Measurements from ENCODE around the gene GPR132. TPM values are rescaled to one million over a fixed set of nuclear protein-coding genes. Genes with fewer than 3 reads are reported as not detected.

GPR132 gene
- total and polyA plus RNA-seq, 10 of the 15 experiments (the other 5 are each of a cell fraction or from before 2014, with no cell fraction given): 1.9 to 49.3 (median 20.4) TPM

DNA sequence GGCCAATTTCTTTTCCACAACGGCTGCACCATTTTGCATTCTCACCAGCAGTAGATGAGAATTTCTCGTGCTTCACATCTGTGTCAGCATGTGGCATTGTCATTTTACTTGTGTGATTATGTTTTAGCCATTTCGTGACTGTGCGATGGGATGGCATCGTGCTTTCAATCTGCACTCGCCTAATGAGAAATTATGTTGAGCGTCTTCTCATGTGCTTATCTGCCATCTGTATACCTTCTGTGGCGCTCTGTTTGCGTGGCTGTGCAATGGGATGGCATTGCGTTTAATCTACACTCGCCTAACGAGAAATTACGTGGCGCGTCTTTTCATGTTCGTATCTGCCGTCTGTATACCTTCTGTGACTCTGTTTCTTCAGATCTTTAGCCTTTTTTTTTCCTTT is 14.9 kb upstream of the GPR132 start:
- TF ChIP-seq, protein P1, sequence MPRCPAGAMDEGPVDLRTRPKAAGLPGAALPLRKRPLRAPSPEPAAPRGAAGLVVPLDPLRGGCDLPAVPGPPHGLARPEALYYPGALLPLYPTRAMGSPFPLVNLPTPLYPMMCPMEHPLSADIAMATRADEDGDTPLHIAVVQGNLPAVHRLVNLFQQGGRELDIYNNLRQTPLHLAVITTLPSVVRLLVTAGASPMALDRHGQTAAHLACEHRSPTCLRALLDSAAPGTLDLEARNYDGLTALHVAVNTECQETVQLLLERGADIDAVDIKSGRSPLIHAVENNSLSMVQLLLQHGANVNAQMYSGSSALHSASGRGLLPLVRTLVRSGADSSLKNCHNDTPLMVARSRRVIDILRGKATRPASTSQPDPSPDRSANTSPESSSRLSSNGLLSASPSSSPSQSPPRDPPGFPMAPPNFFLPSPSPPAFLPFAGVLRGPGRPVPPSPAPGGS (IDR thresholded peaks at IDR 0.05; ENCODE audit: borderline replicate concordance, insufficient read depth, low read depth, low read length, poor library complexity, severe bottlenecking): peak; percentile 75
- TF ChIP-seq, protein P2, sequence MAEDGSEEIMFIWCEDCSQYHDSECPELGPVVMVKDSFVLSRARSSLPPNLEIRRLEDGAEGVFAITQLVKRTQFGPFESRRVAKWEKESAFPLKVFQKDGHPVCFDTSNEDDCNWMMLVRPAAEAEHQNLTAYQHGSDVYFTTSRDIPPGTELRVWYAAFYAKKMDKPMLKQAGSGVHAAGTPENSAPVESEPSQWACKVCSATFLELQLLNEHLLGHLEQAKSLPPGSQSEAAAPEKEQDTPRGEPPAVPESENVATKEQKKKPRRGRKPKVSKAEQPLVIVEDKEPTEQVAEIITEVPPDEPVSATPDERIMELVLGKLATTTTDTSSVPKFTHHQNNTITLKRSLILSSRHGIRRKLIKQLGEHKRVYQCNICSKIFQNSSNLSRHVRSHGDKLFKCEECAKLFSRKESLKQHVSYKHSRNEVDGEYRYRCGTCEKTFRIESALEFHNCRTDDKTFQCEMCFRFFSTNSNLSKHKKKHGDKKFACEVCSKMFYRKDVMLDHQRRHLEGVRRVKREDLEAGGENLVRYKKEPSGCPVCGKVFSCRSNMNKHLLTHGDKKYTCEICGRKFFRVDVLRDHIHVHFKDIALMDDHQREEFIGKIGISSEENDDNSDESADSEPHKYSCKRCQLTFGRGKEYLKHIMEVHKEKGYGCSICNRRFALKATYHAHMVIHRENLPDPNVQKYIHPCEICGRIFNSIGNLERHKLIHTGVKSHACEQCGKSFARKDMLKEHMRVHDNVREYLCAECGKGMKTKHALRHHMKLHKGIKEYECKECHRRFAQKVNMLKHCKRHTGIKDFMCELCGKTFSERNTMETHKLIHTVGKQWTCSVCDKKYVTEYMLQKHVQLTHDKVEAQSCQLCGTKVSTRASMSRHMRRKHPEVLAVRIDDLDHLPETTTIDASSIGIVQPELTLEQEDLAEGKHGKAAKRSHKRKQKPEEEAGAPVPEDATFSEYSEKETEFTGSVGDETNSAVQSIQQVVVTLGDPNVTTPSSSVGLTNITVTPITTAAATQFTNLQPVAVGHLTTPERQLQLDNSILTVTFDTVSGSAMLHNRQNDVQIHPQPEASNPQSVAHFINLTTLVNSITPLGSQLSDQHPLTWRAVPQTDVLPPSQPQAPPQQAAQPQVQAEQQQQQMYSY (CRISPR knock-in tag; IDR thresholded peaks at IDR 0.05): no peak
- TF ChIP-seq, protein P3, sequence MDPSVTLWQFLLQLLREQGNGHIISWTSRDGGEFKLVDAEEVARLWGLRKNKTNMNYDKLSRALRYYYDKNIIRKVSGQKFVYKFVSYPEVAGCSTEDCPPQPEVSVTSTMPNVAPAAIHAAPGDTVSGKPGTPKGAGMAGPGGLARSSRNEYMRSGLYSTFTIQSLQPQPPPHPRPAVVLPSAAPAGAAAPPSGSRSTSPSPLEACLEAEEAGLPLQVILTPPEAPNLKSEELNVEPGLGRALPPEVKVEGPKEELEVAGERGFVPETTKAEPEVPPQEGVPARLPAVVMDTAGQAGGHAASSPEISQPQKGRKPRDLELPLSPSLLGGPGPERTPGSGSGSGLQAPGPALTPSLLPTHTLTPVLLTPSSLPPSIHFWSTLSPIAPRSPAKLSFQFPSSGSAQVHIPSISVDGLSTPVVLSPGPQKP (IDR thresholded peaks at IDR 0.05; ENCODE audit: low read depth, low read length): no peak
- TF ChIP-seq GABPA (IDR thresholded peaks at IDR 0.05; ENCODE audit: low read depth) (no peak), CBX5 (IDR thresholded peaks at IDR 0.05; ENCODE audit: low read depth) (no peak), SMARCA5 (IDR thresholded peaks at IDR 0.05) (no peak), TCF7 (IDR thresholded peaks at IDR 0.05; ENCODE audit: borderline replicate concordance) (no peak), ZBED1 (IDR thresholded peaks at IDR 0.05; ENCODE audit: borderline replicate concordance) (no peak), STAT3 (IDR thresholded peaks at IDR 0.05; ENCODE audit: low read depth, low read length) (no peak), IRF4 (IDR thresholded peaks at IDR 0.05; ENCODE audit: low read depth, low read length) (no peak)
- TF ChIP-seq, protein P4, sequence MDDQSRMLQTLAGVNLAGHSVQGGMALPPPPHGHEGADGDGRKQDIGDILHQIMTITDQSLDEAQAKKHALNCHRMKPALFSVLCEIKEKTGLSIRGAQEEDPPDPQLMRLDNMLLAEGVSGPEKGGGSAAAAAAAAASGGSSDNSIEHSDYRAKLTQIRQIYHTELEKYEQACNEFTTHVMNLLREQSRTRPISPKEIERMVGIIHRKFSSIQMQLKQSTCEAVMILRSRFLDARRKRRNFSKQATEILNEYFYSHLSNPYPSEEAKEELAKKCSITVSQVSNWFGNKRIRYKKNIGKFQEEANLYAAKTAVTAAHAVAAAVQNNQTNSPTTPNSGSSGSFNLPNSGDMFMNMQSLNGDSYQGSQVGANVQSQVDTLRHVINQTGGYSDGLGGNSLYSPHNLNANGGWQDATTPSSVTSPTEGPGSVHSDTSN (IDR thresholded peaks at IDR 0.05; ENCODE audit: insufficient replicate concordance, low read depth, low read length): peak; percentile 28
- TF ChIP-seq, protein P5, sequence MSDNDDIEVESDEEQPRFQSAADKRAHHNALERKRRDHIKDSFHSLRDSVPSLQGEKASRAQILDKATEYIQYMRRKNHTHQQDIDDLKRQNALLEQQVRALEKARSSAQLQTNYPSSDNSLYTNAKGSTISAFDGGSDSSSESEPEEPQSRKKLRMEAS (IDR thresholded peaks at IDR 0.05; ENCODE audit: low read depth, low read length): no peak
- TF ChIP-seq, protein P6, sequence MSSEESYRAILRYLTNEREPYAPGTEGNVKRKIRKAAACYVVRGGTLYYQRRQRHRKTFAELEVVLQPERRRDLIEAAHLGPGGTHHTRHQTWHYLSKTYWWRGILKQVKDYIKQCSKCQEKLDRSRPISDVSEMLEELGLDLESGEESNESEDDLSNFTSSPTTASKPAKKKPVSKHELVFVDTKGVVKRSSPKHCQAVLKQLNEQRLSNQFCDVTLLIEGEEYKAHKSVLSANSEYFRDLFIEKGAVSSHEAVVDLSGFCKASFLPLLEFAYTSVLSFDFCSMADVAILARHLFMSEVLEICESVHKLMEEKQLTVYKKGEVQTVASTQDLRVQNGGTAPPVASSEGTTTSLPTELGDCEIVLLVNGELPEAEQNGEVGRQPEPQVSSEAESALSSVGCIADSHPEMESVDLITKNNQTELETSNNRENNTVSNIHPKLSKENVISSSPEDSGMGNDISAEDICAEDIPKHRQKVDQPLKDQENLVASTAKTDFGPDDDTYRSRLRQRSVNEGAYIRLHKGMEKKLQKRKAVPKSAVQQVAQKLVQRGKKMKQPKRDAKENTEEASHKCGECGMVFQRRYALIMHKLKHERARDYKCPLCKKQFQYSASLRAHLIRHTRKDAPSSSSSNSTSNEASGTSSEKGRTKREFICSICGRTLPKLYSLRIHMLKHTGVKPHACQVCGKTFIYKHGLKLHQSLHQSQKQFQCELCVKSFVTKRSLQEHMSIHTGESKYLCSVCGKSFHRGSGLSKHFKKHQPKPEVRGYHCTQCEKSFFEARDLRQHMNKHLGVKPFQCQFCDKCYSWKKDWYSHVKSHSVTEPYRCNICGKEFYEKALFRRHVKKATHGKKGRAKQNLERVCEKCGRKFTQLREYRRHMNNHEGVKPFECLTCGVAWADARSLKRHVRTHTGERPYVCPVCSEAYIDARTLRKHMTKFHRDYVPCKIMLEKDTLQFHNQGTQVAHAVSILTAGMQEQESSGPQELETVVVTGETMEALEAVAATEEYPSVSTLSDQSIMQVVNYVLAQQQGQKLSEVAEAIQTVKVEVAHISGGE (CRISPR knock-in tag; IDR thresholded peaks at IDR 0.05): no peak
- Histone ChIP-seq H3K27me3 (replicated peaks in 1 of 2; ENCODE audit: control insufficient read depth in 2 of 2, insufficient read depth in 2 of 2, low read length in 1 of 2) (no peaks in the 10 kb centered on the region), H2AFZ (ENCODE audit: control insufficient read depth, low read depth, low read length) (no peak overlapping the region), H3K4me1 (ENCODE audit: control insufficient read depth, insufficient read depth, low read length) (peaks cover 33% of the 10 kb centered on the region), H3K79me2 (ENCODE audit: control insufficient read depth, insufficient read depth, low read length) (no peaks in the 10 kb centered on the region), H3K4me3 (no peak overlapping the region), H3K9ac (ENCODE audit: control insufficient read depth, insufficient read depth, low read length) (no peak overlapping the region), H3K36me3 (ENCODE audit: control insufficient read depth in 2 of 2, insufficient read depth in 2 of 2, low read length in 1 of 2) (no peaks in the 10 kb centered on the region), H4K20me1 (ENCODE audit: control insufficient read depth, insufficient read depth) (no peaks in the 10 kb centered on the region), H3K4me2 (ENCODE audit: control insufficient read depth, insufficient read depth) (no peak overlapping the region), H3K9me3 (replicated peaks; ENCODE audit: control insufficient read depth, insufficient read depth, low read length) (no peaks in the 10 kb centered on the region), H3K27ac (ENCODE audit: control insufficient read depth, insufficient read depth) (no peak overlapping the region)
- ChIA-PET RAD21 (ENCODE audit: unreplicated experiment) (no interaction called here), SMC1A (ENCODE audit: uncharacterized antibody, unreplicated experiment) (interaction anchor here (2.5 to 2.8 kb wide), 2 partner anchors 9 to 18 kb away, joined by 17 to 21 read pairs; no protein-coding TSS in a partner anchor), POLR2A (no interaction called here), CTCF (interaction anchor here (1.1 kb wide), 1 partner anchor 9 kb away, joined by 3 read pairs; no protein-coding TSS in a partner anchor)
- WGBS (ENCODE audit: insufficient coverage, insufficient replicate concordance, low lambda C conversion rate, missing lambda C conversion rate): 90% methylated on average over 17 of the region's 17 CpGs
- in situ Hi-C loops (cut with MboI): no loop called here
- no peak for DNase-seq (ENCODE audit: low read depth, low spot score)
- intact Hi-C loops (cut with micrococcal nuclease; ENCODE audit: unreplicated experiment): no loop called here
- no peak for FAIRE-seq
- BruUV-seq (replicated peaks): no TSS peak
- no peak for ATAC-seq
